HFFc6 (cell line): ENCODE measurements around the gene GSTO1. TPM values are rescaled to one million over a fixed set of nuclear protein-coding genes. Genes with fewer than 3 reads are reported as not detected.

Experiments
- DNase-seq: peaks from one replicate; pipeline ENCODE4 v3.0.0-alpha.2; 2018
- H3K27ac Mint-ChIP-seq: 2 replicates; pipeline ENCODE4 v1.8.0; 2020; ENCODE audit warnings: mild to moderate bottlenecking, mixed read lengths
- H3K27me3 Mint-ChIP-seq: 2 replicates; pipeline ENCODE4 v1.8.0; 2021; ENCODE audit warnings: mild to moderate bottlenecking, moderate library complexity, mixed read lengths; ENCODE audit not compliant: insufficient read depth
- H3K36me3 Mint-ChIP-seq: 2 replicates; pipeline ENCODE4 v1.8.0; 2021; ENCODE audit warnings: low read depth, mixed read lengths
- H3K4me1 Mint-ChIP-seq: 2 replicates; pipeline ENCODE4 v1.8.0; 2020; ENCODE audit warnings: low read depth, mixed read lengths
- H3K4me3 Mint-ChIP-seq: 2 replicates; pipeline ENCODE4 v1.8.0; 2020; ENCODE audit warnings: mild to moderate bottlenecking, moderate library complexity, mixed read lengths
- H3K9me3 Mint-ChIP-seq: 2 replicates; pipeline ENCODE4 v1.8.0; 2020; ENCODE audit warnings: mild to moderate bottlenecking, mixed read lengths
- total RNA-seq, 6 experiments: library from RNA; stranded (reverse); fragmentation: NEBNext Ultra II Directional; extraction: Animal tissue kit (Norgen Biotek cat#: 25700); gene quantifications; 2 replicates in 1 of 6; 3 replicates in 5 of 6; pipeline ENCODE4 v1.2.3, GENCODE V29; 2021
- TF ChIP-seq, protein P1 (sequence below): fragments of 200-600 bp; sonication (generic); IDR thresholded peaks from 2 replicates; pipeline ENCODE4 v1.5.0; 2021; ENCODE audit warnings: antibody characterized with exemption, mild to moderate bottlenecking

Gene GSTO1
- total RNA-seq, 6 experiments from 2014 or later, result 213 to 242 (median 224) TPM

DNA sequence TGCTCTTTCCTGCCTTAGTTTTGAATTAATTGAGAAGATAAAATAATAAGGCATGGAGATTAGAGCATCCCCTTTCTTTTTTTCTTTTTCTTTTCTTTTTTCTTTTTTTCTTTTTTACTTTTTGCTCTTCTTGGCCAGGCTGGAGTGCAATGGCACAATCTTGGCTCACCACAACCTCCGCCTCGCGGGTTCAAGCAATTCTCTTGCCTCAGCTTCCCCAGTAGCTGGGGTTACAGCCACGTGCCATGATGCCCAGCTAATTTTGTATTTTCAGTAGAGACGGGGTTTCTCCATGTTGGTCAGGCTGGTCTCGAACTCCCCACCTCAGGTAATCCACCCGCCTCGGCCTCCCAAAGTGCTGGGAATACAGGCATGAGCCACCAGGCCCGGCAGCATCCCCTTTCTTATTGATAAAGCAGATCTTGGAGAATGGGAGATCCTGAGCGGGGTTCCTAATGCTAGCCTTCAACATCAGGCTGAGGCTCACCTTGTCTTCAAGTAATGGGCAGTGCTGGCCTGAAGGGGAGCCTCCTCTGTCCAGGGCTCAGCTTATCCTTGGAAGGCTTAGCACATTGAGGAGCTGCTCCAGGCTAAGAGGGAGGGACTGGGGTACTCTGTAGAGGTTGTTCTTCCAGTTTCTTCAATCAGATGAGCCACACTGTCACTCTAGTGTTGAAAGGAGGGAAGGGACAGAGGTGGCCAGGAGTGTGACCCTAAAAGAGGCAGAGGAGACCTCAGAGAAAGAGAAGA is 42.2 kb downstream of the GSTO1 start:
- no peak for DNase-seq
- TF ChIP-seq, protein P1, sequence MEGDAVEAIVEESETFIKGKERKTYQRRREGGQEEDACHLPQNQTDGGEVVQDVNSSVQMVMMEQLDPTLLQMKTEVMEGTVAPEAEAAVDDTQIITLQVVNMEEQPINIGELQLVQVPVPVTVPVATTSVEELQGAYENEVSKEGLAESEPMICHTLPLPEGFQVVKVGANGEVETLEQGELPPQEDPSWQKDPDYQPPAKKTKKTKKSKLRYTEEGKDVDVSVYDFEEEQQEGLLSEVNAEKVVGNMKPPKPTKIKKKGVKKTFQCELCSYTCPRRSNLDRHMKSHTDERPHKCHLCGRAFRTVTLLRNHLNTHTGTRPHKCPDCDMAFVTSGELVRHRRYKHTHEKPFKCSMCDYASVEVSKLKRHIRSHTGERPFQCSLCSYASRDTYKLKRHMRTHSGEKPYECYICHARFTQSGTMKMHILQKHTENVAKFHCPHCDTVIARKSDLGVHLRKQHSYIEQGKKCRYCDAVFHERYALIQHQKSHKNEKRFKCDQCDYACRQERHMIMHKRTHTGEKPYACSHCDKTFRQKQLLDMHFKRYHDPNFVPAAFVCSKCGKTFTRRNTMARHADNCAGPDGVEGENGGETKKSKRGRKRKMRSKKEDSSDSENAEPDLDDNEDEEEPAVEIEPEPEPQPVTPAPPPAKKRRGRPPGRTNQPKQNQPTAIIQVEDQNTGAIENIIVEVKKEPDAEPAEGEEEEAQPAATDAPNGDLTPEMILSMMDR, result no peak
- Mint-ChIP-seq H3K36me3 (peaks cover 4% of the 10 kb centered on the region; the same call in 1 of the 2 replicates), H3K4me3 (peak overlapping the region; percentile 49; the same call in 1 of the 2 replicates), H3K9me3 (peaks cover 3% of the 10 kb centered on the region; the same call in 1 of the 2 replicates), H3K4me1 (peaks cover 95% of the 10 kb centered on the region), H3K27ac (peak overlapping the region; percentile 98), H3K27me3 (no peaks in the 10 kb centered on the region; the same call in 1 of the 2 replicates)

DNA sequence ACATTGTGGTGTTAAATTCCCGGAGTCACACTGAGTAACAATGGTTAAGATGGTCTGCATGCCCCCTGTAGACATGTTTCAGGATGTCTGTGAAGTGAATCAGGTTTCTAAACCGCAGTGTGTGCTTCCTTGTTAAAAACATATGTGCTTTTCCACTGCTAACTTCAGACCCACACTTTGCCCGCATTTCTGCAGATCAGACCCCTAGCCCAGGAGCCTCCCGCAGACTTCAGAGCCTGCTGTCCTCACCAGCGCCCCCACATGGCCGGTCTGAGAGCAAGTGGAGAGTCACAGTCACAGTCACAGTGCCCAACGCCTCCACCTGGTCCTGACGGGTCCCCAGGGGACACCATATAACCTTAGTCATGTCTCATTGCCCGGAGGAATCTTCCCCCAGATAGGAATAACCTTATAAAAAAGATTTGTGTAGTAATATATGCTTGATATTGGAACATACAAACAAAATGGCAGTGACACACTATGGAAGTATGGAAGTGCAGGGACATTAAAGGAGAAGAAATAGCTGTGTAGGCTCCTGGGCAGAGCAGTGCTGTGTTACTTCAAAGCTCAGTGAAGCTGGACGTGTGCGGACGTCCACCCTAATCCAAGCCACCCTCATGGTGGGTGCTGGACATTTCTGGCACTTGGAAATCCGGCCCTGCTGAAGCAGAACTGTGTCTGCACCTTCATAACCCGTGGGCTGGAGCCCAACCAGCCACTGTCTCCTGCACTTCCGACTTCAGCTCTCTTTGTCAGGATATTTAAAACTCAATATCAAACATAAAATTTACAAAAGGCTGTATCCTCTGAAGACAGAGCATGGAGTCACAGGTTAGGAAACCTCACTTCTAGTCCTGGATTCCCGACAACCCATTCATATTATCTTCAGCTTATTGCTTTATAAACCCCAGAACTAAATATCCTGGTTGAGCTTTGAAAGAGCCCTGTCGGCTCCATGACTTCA is 43.3 kb downstream of the GSTO1 start:
- H3K4me1 Mint-ChIP-seq, result peaks cover 93% of the 10 kb centered on the region
- peak overlapping the region; percentile 98 for H3K27ac Mint-ChIP-seq
- TF ChIP-seq, protein P1, result peak; percentile 84
- H3K4me3 Mint-ChIP-seq, result peak overlapping the region; percentile 49; the same call in 1 of the 2 replicates
- peaks cover 10% of the 10 kb centered on the region for H3K9me3 Mint-ChIP-seq
- peaks cover 14% of the 10 kb centered on the region for H3K36me3 Mint-ChIP-seq
- peak; percentile 39 for DNase-seq
- H3K27me3 Mint-ChIP-seq, result no peaks in the 10 kb centered on the region; the same call in 1 of the 2 replicates

DNA sequence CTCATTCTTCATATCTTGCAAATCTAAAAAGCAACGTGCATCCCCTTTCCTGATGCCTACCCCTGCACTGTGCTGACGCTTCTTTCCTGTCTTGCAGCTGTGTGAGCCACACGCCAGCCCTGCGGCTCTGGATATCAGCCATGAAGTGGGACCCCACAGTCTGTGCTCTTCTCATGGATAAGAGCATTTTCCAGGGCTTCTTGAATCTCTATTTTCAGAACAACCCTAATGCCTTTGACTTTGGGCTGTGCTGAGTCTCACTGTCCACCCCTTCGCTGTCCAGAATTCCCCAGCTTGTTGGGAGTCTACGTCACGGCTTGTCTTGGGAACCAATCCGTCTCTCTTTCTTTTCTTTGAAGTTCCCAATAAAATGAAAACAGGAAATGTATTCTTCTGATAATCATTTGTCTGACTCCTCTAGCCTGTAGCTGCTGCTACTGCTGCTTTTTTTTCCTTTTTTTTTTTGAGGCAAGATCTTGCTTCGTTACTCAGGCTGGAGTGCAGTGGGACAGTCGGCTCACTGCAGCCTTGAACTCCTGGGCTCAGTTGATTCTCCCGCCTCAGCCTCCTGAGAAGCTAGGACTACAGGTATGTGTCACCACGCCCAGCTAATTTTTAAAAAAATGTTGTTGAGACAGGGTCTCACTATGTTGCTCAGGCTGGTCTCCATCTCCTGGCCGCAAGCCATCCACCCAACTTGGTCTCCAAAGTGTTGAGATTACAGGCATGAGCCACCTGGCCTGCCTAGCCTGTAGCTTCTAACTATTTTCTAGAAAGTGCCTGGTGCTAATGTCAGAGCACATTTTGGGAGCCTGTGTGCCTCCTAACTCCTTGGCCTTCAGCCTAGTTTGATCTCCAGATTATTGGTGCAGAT is 44.6 kb downstream of the GSTO1 start:
- Mint-ChIP-seq H3K4me3 (peak overlapping the region; percentile 86), H3K36me3 (peaks cover 25% of the 10 kb centered on the region), H3K9me3 (peaks cover 23% of the 10 kb centered on the region), H3K4me1 (peaks cover 85% of the 10 kb centered on the region), H3K27ac (peak overlapping the region; percentile 98), H3K27me3 (no peaks in the 10 kb centered on the region; the same call in 1 of the 2 replicates)
- TF ChIP-seq, protein P1, result no peak
- peak; percentile 72 for DNase-seq

DNA sequence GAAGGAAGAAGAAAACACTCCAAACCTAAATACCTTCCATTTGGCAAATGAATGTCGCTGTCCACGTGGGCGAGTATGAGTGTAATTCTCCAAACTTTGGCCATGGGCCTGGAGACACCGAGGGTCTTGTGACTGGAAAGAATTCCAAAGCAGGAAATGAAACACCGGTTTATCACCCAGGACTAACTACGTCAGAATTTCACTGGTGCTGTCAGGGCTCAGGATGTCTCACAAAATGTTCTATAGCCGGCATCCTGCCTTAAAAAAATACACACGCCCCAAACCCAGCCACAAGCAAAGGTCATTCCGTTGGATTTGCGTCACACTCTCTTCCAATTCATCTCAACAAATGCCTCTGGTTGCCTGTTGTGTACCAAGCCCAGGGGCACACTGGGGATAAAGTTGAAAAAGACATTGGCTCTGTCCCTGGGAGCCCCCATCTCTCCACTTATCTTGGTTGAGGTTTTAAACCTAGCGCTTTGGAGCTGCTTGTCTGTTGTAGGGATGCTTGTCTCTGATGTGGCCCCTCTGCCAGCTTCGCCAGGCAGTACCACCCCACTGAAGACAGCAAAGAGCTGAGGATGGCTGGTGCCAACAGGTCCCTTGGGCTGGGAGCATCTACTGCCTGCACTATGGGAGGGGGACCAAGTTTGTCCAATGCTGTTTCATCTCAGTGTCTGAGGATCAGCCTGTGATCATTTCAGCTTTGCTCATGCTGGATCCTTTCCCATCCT is 45.5 kb downstream of the GSTO1 start:
- Mint-ChIP-seq H3K27me3 (no peaks in the 10 kb centered on the region; the same call in 1 of the 2 replicates), H3K36me3 (peaks cover 33% of the 10 kb centered on the region), H3K4me3 (peak overlapping the region; percentile 86), H3K27ac (peak overlapping the region; percentile 98), H3K4me1 (peaks cover 80% of the 10 kb centered on the region), H3K9me3 (peaks cover 25% of the 10 kb centered on the region)
- TF ChIP-seq, protein P1, result no peak
- DNase-seq, result peak; percentile 97
